Stimulated activated CD4-positive, alpha-beta T cell treated with anti-CD3 and anti-CD28 coated beads, TNF-alpha, amount 100 ng/mL, for 24 hours (primary cell): ENCODE results near the gene GLCCI1.

Experiments used
- DNase-seq, 3 experiments: peaks; one replicate each; pipeline ENCODE4 v3.0.0-alpha.2; 2020; ENCODE audit warnings: low read depth in 3 of 3

Gene GLCCI1

GRCh38 chr7:7962851-7963250, 5.7 kb upstream of the GLCCI1 start:
- no peak for DNase-seq

GRCh38 chr7:7964250-7964649, 4.3 kb upstream of the GLCCI1 start:
- no peak for DNase-seq

- no peak for DNase-seq
Measured at GRCh38 chr7:7964691-7965090, 3.9 kb upstream of the GLCCI1 start.

DNA sequence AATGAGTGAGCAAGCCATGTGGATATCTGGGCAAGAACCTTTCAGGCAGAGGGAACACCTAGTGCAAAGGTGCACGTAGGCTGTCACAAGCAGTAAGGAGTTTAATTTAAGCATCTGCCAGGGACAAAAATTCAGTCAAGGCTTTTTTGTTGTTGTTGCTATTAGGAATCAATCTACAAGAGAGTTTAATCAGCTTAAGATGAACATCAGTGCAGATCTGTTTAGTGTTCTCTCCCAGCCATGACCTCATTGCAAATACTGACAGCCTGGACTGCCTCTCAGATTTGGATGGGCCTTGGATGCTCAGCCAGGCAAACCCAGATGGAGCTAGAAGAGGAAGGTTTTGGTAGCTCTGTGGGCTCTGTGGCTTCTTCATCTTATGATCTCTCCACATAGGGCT, 3.3 kb upstream of the GLCCI1 start:
- no peak for DNase-seq

- DNase-seq, result no peak
Measured at GRCh38 chr7:7966141-7966734, 2.4 kb upstream of the GLCCI1 start.

- DNase-seq, result no peak
Measured at GRCh38 chr7:7967886-7968543, 581 bp upstream of the GLCCI1 start.

GRCh38 chr7:7969306-7970236, 975 bp downstream of the GLCCI1 start:
- DNase-seq, result peak; percentile 22 to 37 (median 28)

DNA sequence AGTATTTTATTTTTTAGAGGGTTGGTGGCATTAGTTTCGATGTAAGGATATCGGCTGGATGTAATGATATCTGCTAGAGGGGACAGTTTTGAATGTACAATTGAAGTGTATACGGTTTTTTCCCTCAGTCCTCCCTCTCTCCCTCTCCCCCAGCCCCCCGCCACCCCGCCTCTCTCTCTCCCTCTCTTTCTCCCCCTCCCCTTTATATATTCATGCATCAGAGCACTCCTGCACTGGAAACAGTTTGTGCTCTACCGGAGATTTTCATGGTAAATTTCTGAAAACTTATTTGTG, 1.6 kb downstream of the GLCCI1 start:
- DNase-seq, result no peak

GRCh38 chr7:7970531-7971307, 2.1 kb downstream of the GLCCI1 start:
- DNase-seq, result no peak

- DNase-seq, result no peak
Measured at GRCh38 chr7:7971308-7972040, 2.9 kb downstream of the GLCCI1 start.

DNA sequence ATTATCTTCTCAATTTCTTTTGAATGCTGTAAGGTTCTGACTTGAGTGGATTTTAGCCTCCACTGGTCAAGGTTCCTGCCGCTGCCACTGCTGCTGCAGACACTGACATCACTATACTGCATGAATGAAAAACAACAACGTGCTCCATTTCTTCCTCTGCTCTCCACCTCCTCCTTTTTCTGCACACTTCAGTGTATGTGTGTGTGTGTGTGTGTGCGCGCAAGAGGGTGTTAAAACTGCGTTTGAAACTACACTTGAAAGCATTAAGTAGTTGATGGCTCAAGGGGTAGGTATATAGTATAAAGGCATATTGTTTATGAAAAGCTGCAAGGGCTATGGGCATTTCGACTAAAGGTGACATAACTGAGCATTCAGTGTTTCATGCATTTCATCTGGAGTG, 3.5 kb downstream of the GLCCI1 start:
- no peak for DNase-seq

DNA sequence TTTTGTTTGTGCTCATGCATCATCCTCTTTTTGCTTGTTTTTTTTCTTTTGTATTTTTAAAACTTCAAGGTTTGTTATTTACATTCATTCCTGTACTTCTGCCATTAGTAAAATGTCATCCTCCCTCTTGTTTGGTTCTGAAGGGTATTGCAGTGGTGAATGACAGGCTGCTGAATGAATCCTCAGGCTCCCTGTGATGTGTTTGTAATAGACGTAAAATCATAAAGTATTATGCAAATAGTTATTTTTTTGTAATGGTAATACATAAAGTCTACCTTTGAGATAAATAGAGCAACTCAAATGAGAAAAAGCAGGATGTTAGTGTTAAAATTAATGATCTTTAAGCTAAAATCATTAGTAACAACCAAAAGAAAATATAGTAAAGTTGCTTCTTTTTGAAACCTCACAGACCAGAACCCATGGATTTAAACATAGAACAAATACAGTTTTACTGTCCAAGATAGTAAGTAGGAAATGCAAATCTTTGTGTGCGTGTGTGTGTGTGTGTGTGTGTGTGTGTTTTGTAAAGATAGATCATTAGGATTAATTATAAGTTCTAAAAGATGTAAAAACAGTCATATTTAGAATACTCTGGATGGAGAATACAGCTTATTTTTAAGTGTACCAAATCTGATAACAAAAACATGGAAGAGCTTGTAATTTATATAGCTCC, 4.5 kb downstream of the GLCCI1 start:
- no peak for DNase-seq

GRCh38 chr7:7976677-7977076, 8.1 kb downstream of the GLCCI1 start:
- DNase-seq, result no peak

DNA sequence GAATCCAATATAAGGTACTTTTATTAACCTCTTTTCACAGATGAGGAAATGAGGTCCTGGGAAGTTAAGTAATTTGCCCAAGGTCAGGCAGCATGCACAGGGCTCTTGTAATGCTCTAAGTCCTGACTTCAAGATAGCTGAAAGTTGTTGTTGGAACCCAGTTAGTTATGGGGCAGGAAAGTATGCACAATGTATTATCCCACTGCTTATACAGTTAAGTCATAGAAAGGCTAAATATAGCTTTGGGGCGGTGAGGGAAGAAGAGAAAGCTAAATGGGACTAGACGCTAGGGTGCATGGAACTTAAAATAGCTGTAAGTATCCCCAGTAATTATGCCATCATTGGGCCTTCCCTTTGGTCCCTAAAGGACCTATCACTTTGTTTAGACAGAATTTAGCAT, 9.2 kb downstream of the GLCCI1 start:
- DNase-seq, result no peak

GRCh38 chr7:7978860-7979259, 10.3 kb downstream of the GLCCI1 start:
- no peak for DNase-seq

DNA sequence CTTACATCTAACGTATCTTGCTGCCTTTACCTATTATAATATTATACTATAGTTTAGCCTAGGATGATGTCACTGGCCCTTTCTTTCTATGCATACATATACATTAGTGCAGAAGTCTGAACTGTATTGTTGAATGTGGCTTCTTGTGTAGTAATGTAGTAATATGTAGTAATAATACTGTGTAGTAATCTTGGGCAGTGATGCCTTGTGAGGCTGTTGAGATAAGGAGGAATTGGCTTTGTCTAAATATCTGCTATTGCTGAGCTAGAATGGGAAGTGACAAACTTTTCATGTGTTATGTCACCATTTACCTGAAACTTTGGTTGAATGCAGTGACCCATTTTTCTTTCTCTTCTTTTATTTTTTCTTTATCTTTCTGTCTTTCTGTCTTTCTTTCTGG, 11.0 kb downstream of the GLCCI1 start:
- DNase-seq, result no peak

DNA sequence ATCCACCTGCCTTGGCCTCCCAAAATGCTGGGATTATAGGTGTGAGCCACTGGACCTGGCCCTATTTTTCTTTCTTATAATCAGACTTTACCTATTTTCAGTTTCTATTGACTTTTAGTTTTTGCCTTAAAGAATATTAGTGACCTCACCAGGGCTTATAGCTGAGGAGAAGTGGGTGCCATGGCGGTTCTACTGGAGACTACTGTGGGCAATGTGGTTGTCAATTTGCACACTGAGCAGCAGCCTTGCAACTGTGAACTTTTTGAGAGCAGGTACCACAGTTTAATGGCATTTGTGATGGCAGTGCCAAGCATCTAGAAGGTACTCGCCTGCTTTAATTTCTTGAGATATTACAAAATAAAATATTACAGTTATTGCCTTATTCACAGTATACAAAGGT, 11.5 kb downstream of the GLCCI1 start:
- no peak for DNase-seq

- no peak for DNase-seq
Measured at GRCh38 chr7:7982904-7983303, 14.3 kb downstream of the GLCCI1 start.

DNA sequence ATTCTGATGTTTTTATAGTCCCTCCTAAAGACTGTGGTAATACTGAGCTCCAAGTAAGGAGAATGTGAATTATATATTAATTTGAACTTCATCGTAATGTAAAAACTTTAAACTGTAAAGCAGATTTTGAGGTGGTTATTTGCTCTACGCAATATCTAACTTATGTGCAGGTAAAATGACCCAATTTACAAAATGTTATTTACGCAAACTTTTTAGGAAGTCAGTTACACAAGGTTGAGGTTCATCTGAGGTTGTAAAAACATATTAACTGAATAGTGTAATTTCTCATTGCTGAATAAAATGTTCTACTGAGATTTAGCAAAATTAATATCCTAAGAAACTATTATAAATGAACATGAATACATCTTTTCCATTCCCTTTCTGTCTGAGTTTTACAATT, 15.8 kb downstream of the GLCCI1 start:
- no peak for DNase-seq

DNA sequence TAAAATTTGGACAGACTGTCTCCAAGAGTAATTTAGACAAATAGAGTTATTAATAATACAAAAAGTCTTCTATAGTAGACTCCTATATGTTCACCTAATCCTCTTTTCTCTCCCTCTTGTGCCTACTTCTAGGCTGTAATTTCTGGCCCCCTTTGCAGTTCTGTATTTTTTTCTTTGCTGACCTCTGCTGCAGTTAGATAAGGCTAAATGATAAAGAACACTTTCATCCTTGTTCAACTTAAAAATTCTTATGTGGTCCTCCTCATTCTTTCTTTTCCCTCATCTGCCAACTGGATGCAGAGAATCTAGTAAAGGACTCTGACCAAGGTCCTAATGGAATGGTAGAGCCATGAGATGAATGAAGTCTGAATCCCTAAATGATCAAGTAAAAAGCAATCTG, 20.1 kb downstream of the GLCCI1 start:
- no peak for DNase-seq

GRCh38 chr7:7989133-7989532, 20.5 kb downstream of the GLCCI1 start:
- DNase-seq, result no peak
